ENCODE results near the gene DRD4.
A peak's percentile ranks its signal among the peaks of the same experiment; 100 is the strongest.

The DRD4 gene

GRCh38 chr11:609341-609811 lies 27.7 kb upstream of the DRD4 start:
- DNase-seq (ENCODE audit: low read depth in 1 of 2, low spot score in 1 of 2), result no peak

DNA sequence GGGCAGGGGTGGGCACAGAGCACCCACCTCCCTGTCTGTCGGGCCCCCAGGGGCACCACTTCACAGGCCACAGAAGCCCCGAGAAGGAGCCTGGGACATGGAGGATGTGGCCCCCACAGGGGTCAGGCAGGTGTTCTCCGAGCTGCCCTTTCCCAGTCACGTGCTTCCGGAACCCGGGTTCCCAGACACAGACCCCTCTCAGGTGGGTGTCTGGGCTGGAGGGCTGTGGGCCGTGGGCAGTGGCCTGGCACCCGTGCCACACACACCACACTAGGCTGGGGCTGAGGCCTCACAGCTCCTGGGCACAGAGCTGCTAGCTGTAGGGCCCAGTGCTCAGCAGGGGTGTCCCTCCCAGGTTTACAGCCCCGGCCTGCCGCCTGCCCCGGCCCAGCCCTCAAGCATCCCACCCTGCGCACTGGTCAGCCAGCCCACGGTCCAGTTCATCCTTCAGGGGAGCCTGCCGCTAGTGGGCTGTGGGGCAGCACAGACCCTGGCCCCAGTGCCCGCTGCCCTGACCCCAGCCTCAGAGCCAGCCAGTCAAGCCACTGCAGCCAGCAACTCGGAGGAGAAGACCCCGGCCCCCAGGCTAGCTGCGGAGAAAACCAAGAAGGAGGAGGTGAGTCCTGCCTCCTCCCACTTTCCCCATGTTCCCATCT lies 26.8 kb upstream of the DRD4 start:
- DNase-seq (ENCODE audit: low read depth in 1 of 2, low spot score in 1 of 2), result no peak

DNA sequence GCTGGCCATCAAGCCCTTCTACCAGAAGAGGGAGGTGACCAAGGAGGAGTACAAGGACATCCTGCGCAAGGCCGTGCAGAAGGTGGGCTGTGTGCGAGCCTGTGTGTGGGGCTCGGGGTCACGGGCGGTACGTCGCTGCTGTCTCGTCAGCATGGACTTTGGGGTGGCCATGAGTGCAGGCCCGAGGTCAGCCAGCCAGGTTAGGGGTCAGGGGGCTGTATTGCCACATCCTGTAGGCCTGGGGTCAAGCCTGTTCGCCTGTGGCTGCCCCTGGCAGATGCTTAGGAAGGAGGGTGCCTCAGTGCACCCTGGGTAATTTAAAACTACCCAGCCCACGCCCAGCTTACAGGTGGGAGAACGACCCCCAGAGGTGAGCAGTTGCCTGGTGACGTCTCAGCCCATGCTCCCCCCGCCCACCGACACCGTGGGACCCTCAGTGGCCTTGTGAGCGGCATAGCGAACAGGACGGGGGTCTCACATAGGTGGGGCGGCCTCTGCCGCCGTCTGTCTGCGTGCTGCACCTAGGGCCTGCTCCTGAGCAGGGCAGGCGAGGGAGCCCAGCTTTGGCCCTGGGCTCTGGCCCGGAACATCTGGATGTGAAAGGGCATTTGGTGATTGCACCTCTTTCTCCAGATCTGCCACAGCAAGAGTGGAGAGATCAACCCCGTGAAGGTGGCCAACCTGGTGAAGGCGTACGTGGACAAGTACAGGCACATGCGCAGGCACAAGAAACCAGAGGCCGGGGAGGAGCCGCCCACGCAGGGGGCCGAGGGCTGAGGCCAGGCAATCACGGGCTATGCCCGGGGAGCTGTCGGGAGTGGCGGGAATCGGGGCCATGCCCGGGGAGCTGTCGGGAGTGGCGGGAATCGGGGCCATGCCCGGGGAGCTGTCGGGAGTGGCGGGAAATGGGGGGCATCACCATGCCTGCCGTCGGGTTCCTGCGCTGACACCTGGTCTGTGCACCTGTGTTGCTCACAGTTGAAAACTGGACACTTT lies 25.8 kb upstream of the DRD4 start:
- no peak for DNase-seq (ENCODE audit: low read depth in 1 of 2, low spot score in 1 of 2)

GRCh38 chr11:612201-612960 lies 24.7 kb upstream of the DRD4 start:
- DNase-seq (ENCODE audit: low read depth in 1 of 2, low spot score in 1 of 2), result no peak

DNA sequence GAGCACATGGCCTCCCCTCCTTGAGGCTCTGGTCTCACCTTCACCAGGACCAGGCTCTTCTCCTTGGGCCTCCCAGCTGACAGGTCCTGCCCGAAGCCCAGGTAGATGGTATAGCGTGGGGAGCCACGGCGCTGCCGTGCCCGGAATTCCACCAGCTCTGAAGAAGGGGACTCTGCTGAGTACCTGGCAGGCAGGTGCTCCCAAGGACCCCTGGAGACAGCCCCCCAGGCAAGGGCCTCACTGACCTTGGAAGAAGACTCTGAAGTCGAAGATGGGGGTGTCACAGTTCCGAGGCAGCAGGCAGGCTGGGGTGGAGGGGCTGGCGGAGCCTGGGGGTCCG lies 24.1 kb upstream of the DRD4 start:
- no peak for DNase-seq (ENCODE audit: low read depth in 1 of 2, low spot score in 1 of 2)

DNA sequence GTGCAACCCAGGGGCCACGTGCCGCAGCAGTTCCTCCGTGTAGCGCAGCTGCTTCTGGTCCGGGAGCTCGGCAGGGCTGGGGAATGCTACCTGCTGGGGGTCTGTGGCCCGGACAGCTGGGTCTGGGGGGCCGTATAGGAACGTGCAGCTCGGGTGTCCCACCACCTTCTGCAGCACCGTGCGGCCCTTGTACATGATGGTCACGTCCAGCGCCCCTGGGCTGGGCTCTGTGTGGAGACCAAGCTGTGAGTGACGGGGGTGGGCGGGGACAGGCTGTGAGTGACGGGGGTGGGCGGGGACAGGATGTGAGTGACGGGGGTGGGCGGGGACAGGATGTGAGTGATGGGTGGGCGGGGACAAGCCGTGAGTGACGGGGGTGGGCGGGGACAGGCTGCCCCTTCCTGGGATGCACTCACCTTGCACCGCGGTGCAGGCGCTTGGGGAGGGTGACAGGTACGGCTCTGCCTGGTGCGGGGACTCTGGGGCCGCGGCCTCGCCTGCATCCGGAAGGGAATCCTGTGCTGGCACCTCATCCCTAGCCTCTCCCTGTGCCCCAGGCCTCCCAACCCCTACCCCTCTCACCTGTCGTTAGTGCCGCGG lies 23.6 kb upstream of the DRD4 start:
- DNase-seq (ENCODE audit: low read depth in 1 of 2, low spot score in 1 of 2), result peak; percentile 55 to 75

DNA sequence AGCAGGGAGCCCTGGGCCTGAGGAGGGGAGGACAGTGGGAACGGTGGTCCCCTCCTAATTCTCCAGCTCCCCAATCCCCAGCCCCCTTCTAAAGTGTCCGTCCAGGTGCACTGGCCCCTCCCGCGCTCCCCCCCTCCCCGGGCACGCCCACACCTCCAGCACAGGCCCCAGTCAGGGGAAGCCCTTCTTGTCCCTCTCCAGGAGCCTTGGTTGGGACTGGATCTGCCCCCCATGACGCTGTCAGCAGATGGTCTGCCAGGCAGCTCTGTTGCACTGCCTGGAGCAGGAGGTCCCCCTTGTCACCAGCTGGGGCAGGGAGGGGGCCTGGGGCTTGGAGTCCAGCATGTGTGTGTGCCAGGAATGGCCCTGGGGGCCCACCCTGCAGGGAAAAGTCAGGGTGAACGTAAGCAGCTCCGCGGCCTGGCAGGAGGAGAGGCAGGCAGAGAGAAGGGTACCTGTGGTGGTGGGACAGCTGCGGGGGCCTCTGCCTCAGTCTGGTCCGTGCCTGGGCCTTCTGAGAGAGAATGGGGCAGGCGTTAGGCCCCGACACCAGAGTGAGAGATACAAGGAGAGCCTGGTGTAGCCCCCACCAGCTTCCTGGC lies 22.9 kb upstream of the DRD4 start:
- DNase-seq (ENCODE audit: low read depth in 1 of 2, low spot score in 1 of 2), result no peak

- DNase-seq (ENCODE audit: low read depth in 1 of 2, low spot score in 1 of 2), result no peak
These were observed 22.2 kb upstream of the DRD4 start for GRCh38 chr11:614623-615503.

- peak; percentile 63 to 72 for DNase-seq (ENCODE audit: low read depth in 1 of 2, low spot score in 1 of 2)
These were observed 21.4 kb upstream of the DRD4 start, which contains the start of gene IRF7 for GRCh38 chr11:615504-616319. Gene IRF7, minus strand, starts transcription at chr11:615950. Its CDS starts 586 bp downstream, at chr11:615364.

GRCh38 chr11:616320-617198 lies 20.5 kb upstream of the DRD4 start:
- no peak for DNase-seq (ENCODE audit: low read depth in 1 of 2, low spot score in 1 of 2)

- DNase-seq (ENCODE audit: low read depth in 1 of 2, low spot score in 1 of 2), result no peak
These were observed 19.7 kb upstream of the DRD4 start for GRCh38 chr11:617199-617911.

GRCh38 chr11:617912-618682 lies 19.0 kb upstream of the DRD4 start:
- DNase-seq (ENCODE audit: low read depth in 1 of 2, low spot score in 1 of 2), result no peak

GRCh38 chr11:618856-619627 lies 18.0 kb upstream of the DRD4 start:
- no peak for DNase-seq (ENCODE audit: low read depth in 1 of 2, low spot score in 1 of 2)

DNA sequence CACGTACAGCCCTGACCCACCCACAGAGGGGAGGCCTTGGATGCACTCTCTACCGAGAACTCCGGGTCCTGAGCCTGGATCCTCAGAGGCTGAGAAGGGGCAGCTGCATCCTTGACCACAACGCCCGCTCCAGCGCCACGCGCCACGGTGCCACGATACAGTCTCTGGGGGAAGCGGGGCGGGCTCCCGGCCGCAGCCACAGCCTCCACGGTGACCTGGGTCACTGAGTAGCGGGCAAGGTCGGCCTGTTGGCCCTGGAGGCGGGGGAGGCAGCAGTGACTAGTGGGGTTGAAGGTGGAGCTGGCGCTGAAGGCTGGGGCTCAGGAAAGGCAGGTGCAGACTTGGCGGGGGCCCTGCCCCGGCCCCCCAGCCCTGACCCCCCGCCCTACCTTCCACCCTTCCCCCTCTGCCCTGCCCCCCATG lies 17.4 kb upstream of the DRD4 start:
- DNase-seq (ENCODE audit: low read depth in 1 of 2, low spot score in 1 of 2), result no peak

GRCh38 chr11:620201-620600 lies 16.9 kb upstream of the DRD4 start:
- no peak for DNase-seq (ENCODE audit: low read depth in 1 of 2, low spot score in 1 of 2)
